Neural progenitor cell (in vitro differentiated cells): Measurements from ENCODE around the gene SEC63. TPM values are rescaled to one million over a fixed set of nuclear protein-coding genes. Genes with fewer than 3 reads are reported as not detected.

ENCODE experiments used
- DNase-seq: peaks from one replicate; pipeline ENCODE4 v3.0.0-alpha.2; 2016; ENCODE audit warnings: low spot score
- H2AFZ ChIP-seq: fragments of 200-600 bp; sonication (generic); replicated peaks from 2 replicates; pipeline ENCODE4 v1.6.1; 2016; ENCODE audit warnings: antibody characterized with exemption
- H3F3A ChIP-seq: fragments of 200-600 bp; sonication (generic); 2 replicates; pipeline ENCODE4 v1.6.1; 2016; ENCODE audit warnings: antibody characterized with exemption, low read depth
- H3K27ac ChIP-seq: fragments of 200-600 bp; sonication (generic); 2 replicates; pipeline ENCODE4 v1.5.1; 2016; ENCODE audit warnings: mild to moderate bottlenecking
- H3K27me3 ChIP-seq: fragments of 200-600 bp; sonication (generic); 2 replicates; pipeline ENCODE4 v1.6.1; 2016; ENCODE audit warnings: mild to moderate bottlenecking, moderate library complexity
- H3K36me3 ChIP-seq: fragments of 200-600 bp; sonication (generic); 2 replicates; pipeline ENCODE4 v1.5.1; 2016
- H3K4me1 ChIP-seq: fragments of 200-600 bp; sonication (generic); 2 replicates; pipeline ENCODE4 v1.6.1; 2016; ENCODE audit warnings: mixed run types
- H3K4me2 ChIP-seq: fragments of 200-600 bp; sonication (generic); 2 replicates; pipeline ENCODE4 v1.6.1; 2016
- H3K4me3 ChIP-seq: fragments of 200-600 bp; sonication (generic); 2 replicates; pipeline ENCODE4 v1.5.1; 2016
- H3K79me2 ChIP-seq: fragments of 200-600 bp; sonication (generic); 2 replicates; pipeline ENCODE4 v1.6.1; 2016; ENCODE audit warnings: low read depth
- H3K9ac ChIP-seq: fragments of 200-600 bp; sonication (generic); 2 replicates; pipeline ENCODE4 v1.6.1; 2016
- H3K9me3 ChIP-seq: fragments of 200-600 bp; sonication (generic); 2 replicates; pipeline ENCODE4 v1.5.1; 2016; ENCODE audit warnings: low read depth
- H4K20me1 ChIP-seq: fragments of 200-600 bp; sonication (generic); 2 replicates; pipeline ENCODE4 v1.6.1; 2016; ENCODE audit warnings: low read depth
- H3K27ac Mint-ChIP-seq: 3 replicates; pipeline ENCODE4 v1.8.0; 2021; ENCODE audit warnings: mixed read lengths
- H3K27me3 Mint-ChIP-seq: 2 replicates; pipeline ENCODE4 v1.8.0; 2022; ENCODE audit warnings: low read depth, mild to moderate bottlenecking, inconsistent platforms, moderate library complexity, mixed read lengths; ENCODE audit not compliant: insufficient read depth
- H3K36me3 Mint-ChIP-seq: 3 replicates; pipeline ENCODE4 v1.8.0; 2021; ENCODE audit warnings: mixed read lengths
- H3K4me1 Mint-ChIP-seq: 3 replicates; pipeline ENCODE4 v1.8.0; 2021; ENCODE audit warnings: mixed read lengths
- H3K4me3 Mint-ChIP-seq: 3 replicates; pipeline ENCODE4 v1.8.0; 2021; ENCODE audit warnings: mild to moderate bottlenecking, moderate library complexity, mixed read lengths
- H3K9me3 Mint-ChIP-seq: 3 replicates; pipeline ENCODE4 v1.8.0; 2020; ENCODE audit warnings: mixed read lengths
- CTCF ChIP-seq: fragments of 200-600 bp; sonication (generic); IDR thresholded peaks from 2 replicates; pipeline ENCODE4 v1.5.1; 2017; ENCODE audit warnings: antibody characterized with exemption, mild to moderate bottlenecking
- EZH2 ChIP-seq: fragments of 200-600 bp; sonication (generic); IDR thresholded peaks from 2 replicates; pipeline ENCODE4 v1.6.1; 2017; ENCODE audit warnings: antibody characterized with exemption, mild to moderate bottlenecking, moderate library complexity
- EZH2phosphoT487 ChIP-seq: fragments of 200-600 bp; sonication (generic); IDR thresholded peaks from 2 replicates; pipeline ENCODE4 v1.6.1; 2017; ENCODE audit warnings: antibody characterized with exemption
- total RNA-seq: library from RNA; depleted of rRNA; stranded (reverse); fragments of >200 nt; gene quantifications from 2 replicates; pipeline ENCODE4 v1.2.3, GENCODE V29; 2015; ENCODE audit warnings: low replicate concordance

Gene SEC63
- total RNA-seq, 1 donor from 2014 or later = 20.7 TPM

DNA sequence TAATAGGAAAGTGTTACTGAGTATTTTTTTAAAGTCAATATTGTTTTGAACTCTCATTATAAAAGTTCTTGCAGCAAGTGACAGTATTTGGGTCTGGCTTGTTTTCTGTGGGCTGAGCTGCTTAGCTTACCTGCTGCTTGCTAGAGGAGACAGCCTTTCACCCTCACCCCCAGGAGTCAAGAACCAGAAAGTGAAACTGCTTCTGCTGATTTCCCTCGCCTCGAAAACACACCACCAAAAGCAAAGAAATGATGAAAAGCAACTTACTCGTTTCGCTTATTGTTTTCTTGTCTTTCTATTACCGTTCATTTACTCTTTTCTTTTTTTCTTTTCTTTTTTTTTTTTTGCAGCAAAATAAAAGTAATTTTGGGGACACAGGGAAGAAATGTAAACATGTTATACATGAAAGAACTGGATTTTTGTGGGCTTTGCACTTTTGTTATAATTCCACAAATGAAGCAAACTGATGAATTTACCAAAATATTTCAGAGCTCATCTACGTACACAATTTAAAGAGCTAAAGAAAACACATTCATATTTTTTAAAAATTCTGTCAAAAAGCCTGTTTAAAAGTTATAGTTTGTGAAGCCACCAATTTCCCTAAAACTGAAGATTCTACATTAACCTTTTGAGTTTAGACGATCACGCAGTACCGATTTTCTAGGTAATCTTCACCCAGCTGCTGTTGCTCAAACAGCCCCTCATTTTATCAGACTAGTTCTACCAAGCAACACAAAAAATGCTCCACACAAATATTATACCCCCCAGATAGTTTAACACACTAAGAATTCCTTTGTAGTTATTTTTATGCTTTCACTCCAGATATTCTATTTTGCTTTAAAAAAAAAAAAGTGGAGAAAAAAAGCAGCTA is 135.6 kb downstream of the SEC63 start:
- H3K4me2 ChIP-seq = peak overlapping the region; percentile 25
- no peaks in the 10 kb centered on the region for H3K36me3 Mint-ChIP-seq
- peaks cover 54% of the 10 kb centered on the region for H3K4me1 ChIP-seq
- no peak overlapping the region for H3K4me3 ChIP-seq
- no peaks in the 10 kb centered on the region for H3K9me3 Mint-ChIP-seq
- no peaks in the 10 kb centered on the region for H3K79me2 ChIP-seq
- no peak for DNase-seq
- peaks cover 65% of the 10 kb centered on the region for H3K4me1 Mint-ChIP-seq
- no peaks in the 10 kb centered on the region for H4K20me1 ChIP-seq
- H3K36me3 ChIP-seq = no peaks in the 10 kb centered on the region
- H3K9me3 ChIP-seq = no peaks in the 10 kb centered on the region
- no peak overlapping the region for H3K4me3 Mint-ChIP-seq
- H3K27ac Mint-ChIP-seq = no peak overlapping the region
- H3K9ac ChIP-seq = no peak overlapping the region
- H3K27me3 ChIP-seq = no peaks in the 10 kb centered on the region
- peaks cover 32% of the 10 kb centered on the region for H3F3A ChIP-seq
- H2AFZ ChIP-seq = no peak overlapping the region
- TF ChIP-seq EZH2phosphoT487 = no peak
- no peak for TF ChIP-seq CTCF
- TF ChIP-seq EZH2 = no peak
- H3K27ac ChIP-seq = no peak overlapping the region
- H3K27me3 Mint-ChIP-seq = peaks cover 2% of the 10 kb centered on the region

DNA sequence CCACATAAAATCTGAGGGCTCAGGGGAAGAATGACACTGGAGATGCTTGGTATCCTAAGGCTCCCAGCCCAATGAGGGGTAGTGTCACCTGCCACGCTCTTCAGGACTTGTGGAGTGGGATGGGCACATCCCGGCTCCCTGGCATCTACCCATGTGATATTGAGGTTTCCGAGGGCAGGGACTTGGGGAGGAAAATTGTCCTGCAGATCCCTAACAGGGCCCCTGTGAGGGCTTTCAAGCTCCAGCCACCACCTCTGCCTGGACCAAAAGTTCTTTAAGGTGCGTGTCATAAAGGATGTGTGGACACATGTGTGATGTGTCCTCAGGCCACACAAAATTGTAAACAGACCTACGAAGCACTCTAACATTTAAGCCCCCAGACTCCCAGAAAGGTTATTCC is 136.4 kb downstream of the SEC63 start:
- H3K9ac ChIP-seq = no peak overlapping the region
- Mint-ChIP-seq H3K4me3 (no peak overlapping the region), H3K27ac (no peak overlapping the region), H3K27me3 (peaks cover 2% of the 10 kb centered on the region), H3K4me1 (peaks cover 65% of the 10 kb centered on the region), H3K36me3 (no peaks in the 10 kb centered on the region), H3K9me3 (no peaks in the 10 kb centered on the region)
- H3F3A ChIP-seq = peaks cover 32% of the 10 kb centered on the region
- H2AFZ ChIP-seq = no peak overlapping the region
- H3K4me3 ChIP-seq = no peak overlapping the region
- H3K9me3 ChIP-seq = no peaks in the 10 kb centered on the region
- DNase-seq = no peak
- H3K4me1 ChIP-seq = peaks cover 54% of the 10 kb centered on the region
- H3K79me2 ChIP-seq = no peaks in the 10 kb centered on the region
- H3K4me2 ChIP-seq = peak overlapping the region; percentile 59
- no peak for TF ChIP-seq EZH2
- no peak for TF ChIP-seq CTCF
- no peak for TF ChIP-seq EZH2phosphoT487
- no peaks in the 10 kb centered on the region for H4K20me1 ChIP-seq
- no peaks in the 10 kb centered on the region for H3K36me3 ChIP-seq
- no peaks in the 10 kb centered on the region for H3K27me3 ChIP-seq
- no peak overlapping the region for H3K27ac ChIP-seq

DNA sequence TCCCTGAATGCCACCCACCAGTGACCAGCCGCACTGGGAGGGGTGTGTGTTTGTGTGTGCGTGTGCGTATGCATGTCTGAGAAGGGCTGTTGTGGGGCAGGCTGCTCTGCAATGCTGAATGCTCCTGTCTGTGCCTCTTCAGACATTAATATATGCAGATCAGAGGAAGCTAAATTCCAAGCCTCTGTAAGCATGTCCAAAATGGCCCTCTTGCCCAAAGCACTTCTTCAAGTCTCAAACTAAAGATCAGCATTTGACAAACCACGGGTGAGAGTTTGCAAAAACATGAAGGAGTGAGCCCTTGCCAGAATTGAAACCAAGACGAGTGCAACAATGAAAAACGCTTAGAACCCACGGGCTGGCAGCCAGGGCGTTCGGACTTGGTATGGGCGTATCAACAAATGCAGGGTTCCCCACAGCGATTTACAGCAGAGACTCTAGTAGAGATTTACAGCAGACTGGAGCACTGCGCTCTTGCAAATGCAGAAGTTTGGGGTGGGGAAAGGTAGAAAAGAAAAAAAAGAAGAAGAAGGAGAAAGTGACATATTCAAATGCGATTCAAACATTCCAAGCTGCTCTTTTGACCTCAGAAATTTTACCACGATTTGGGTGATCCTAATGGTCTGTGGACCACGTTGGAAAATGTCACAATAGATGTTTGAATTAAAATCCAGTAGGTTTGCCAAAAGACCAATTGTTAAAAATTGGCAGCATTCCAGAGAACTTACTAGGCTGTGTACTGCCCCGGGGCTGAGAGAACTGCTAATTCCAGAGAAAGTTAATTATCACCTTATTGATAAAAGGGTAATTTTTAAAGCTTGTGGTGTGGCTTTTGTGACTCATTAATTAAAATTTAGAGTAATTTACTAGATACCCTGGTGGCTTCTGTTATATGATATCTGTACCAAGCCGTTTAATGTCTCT is 137.4 kb downstream of the SEC63 start:
- Histone ChIP-seq H3K27ac (no peak overlapping the region), H3K4me2 (peak overlapping the region; percentile 59), H3K79me2 (no peaks in the 10 kb centered on the region), H3K27me3 (no peaks in the 10 kb centered on the region), H3F3A (peaks cover 32% of the 10 kb centered on the region), H3K4me1 (peaks cover 54% of the 10 kb centered on the region), H3K9ac (no peak overlapping the region), H4K20me1 (no peaks in the 10 kb centered on the region), H3K36me3 (no peaks in the 10 kb centered on the region), H3K4me3 (no peak overlapping the region), H3K9me3 (no peaks in the 10 kb centered on the region), H2AFZ (peak overlapping the region; percentile 44)
- peak; percentile 23 for DNase-seq
- no peaks in the 10 kb centered on the region for H3K9me3 Mint-ChIP-seq
- H3K36me3 Mint-ChIP-seq = no peaks in the 10 kb centered on the region
- H3K4me1 Mint-ChIP-seq = peaks cover 71% of the 10 kb centered on the region
- TF ChIP-seq EZH2phosphoT487 = no peak
- no peak for TF ChIP-seq EZH2
- TF ChIP-seq CTCF = no peak
- peaks cover 2% of the 10 kb centered on the region for H3K27me3 Mint-ChIP-seq
- peak overlapping the region; percentile 60 for H3K4me3 Mint-ChIP-seq
- no peak overlapping the region for H3K27ac Mint-ChIP-seq
